Transverse colon (tissue), 4 donors: ENCODE measurements around the gene GBF1. TPM values are rescaled to one million over a fixed set of nuclear protein-coding genes. Genes with fewer than 3 reads are reported as not detected.

Experiments used
- DNase-seq: peaks from one replicate; pipeline ENCODE4 v3.0.0-alpha.2; 2019
- H3K27ac ChIP-seq, 4 donors: fragments of 200-600 bp; sonication (generic); 2 replicates each; pipeline ENCODE4 v1.5.1; 2016 to 2018; ENCODE audit warnings: inconsistent platforms in 4 of 4
- H3K27me3 ChIP-seq: fragments of 200-600 bp; sonication (generic); 2 replicates; pipeline ENCODE4 v1.5.1; 2017; ENCODE audit warnings: inconsistent platforms
- H3K36me3 ChIP-seq, 4 donors: fragments of 200-600 bp; sonication (generic); 2 replicates each; pipeline ENCODE4 v1.5.1; 2017 to 2019; ENCODE audit warnings: inconsistent platforms in 4 of 4
- H3K4me1 ChIP-seq, 4 donors: fragments of 200-600 bp; sonication (generic); 2 replicates each; pipeline ENCODE4 v1.5.1; 2017 to 2020; ENCODE audit warnings: inconsistent platforms in 4 of 4
- H3K4me3 ChIP-seq, 4 donors: fragments of 200-600 bp; sonication (generic); 1 replicate in 1 of 4; 2 replicates in 3 of 4; pipeline versions ENCODE4 v1.5.1 to v1.6.1; 2017 to 2019; ENCODE audit warnings: inconsistent platforms in 4 of 4
- H3K9me3 ChIP-seq, 2 donors: fragments of 200-600 bp; sonication (generic); 2 replicates each; pipeline ENCODE4 v1.5.1; 2017 to 2019; ENCODE audit warnings: inconsistent platforms in 2 of 2
- EP300 ChIP-seq: sonication (generic); formaldehyde crosslinking; IDR thresholded peaks from one replicate; pipeline ENCODE4 v1.6.1; 2017; ENCODE audit warnings: antibody characterized with exemption, low read depth
- POLR2A ChIP-seq: fragments of 450-650 bp; IDR thresholded peaks from one replicate; pipeline ENCODE4 v1.6.1; 2016; ENCODE audit warnings: antibody characterized with exemption, mild to moderate bottlenecking, moderate library complexity
- POLR2AphosphoS5 ChIP-seq, 3 donors: sonication (generic); formaldehyde crosslinking; IDR thresholded peaks; one replicate each; pipeline ENCODE4 v1.6.1; 2016; ENCODE audit warnings: antibody characterized with exemption in 3 of 3
- WGBS, 2 donors: methylation state at CpG; one replicate each; pipeline ENCODE4 v1.1.5; 2018; ENCODE audit warnings: low coverage in 1 of 2; 5-methylcytosine and 5-hydroxymethylcytosine counted together
- in situ Hi-C, 4 donors: fragments of 200-750 bp; cut with MboI; loops; one replicate each; pipeline versions ENCODE4 v1.15.0 to v1.15.1; 2017; ENCODE audit warnings: low sequenced_read_pairs in 3 of 4, low pct_ligation_motif_present in 1 of 4, low pct_unique_long_range_greater_than_20kb in 1 of 4
- intact Hi-C: fragments of 100-400 bp; cut with DNase I; formaldehyde crosslinking; loops from one replicate; pipeline ENCODE4 v1.15.1; 2023; ENCODE audit warnings: low total_unique reads
- total RNA-seq, 4 donors: library from RNA; depleted of rRNA; stranded (reverse); fragments of >200 nt; gene quantifications; one replicate each; pipeline ENCODE4 v1.1.0, GENCODE V29; 2016
- TF ChIP-seq, protein P1 (sequence below), 5 experiments: fragments of 200-600 bp in 3 of 5; fragments of 450-650 bp in 2 of 5; sonication (generic) in 3 of 5; IDR thresholded peaks; 1 replicate in 2 of 5; 2 replicates in 3 of 5; pipeline ENCODE4 v1.5.1; 2016 to 2017; ENCODE audit warnings: antibody characterized with exemption in 5 of 5, inconsistent platforms in 3 of 5, mild to moderate bottlenecking in 2 of 5, moderate library complexity in 1 of 5

GBF1 gene
- total RNA-seq, 4 donors from 2014 or later: 60.5 to 97.6 (median 67.5) TPM

DNA sequence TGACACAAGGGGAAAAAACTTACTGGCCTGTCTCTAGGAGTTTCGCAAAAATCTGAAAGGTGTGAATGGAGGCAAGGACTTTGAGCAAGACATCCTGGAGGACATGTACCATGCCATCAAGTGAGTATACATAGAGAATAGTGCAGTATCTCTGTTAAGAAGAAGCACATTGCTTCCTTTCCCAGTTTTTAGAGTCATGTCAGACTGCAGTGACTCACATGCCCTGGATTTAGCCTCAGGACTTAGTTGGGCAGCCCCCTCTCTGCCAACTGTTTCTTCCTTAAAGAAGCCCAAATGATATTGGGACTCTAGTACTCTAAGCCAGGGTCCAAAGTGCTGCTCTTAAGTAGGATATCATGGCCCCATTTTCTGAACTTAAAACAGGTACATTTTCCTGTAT, 122.1 kb downstream of the GBF1 start:
- in situ Hi-C loops (no loop called here), intact Hi-C loops (no loop called here)
- TF ChIP-seq POLR2A (no peak), EP300 (no peak), POLR2AphosphoS5 (IDR thresholded peaks at IDR 0.05) (no peak)
- TF ChIP-seq, protein P1, sequence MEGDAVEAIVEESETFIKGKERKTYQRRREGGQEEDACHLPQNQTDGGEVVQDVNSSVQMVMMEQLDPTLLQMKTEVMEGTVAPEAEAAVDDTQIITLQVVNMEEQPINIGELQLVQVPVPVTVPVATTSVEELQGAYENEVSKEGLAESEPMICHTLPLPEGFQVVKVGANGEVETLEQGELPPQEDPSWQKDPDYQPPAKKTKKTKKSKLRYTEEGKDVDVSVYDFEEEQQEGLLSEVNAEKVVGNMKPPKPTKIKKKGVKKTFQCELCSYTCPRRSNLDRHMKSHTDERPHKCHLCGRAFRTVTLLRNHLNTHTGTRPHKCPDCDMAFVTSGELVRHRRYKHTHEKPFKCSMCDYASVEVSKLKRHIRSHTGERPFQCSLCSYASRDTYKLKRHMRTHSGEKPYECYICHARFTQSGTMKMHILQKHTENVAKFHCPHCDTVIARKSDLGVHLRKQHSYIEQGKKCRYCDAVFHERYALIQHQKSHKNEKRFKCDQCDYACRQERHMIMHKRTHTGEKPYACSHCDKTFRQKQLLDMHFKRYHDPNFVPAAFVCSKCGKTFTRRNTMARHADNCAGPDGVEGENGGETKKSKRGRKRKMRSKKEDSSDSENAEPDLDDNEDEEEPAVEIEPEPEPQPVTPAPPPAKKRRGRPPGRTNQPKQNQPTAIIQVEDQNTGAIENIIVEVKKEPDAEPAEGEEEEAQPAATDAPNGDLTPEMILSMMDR (IDR thresholded peaks at IDR 0.05): no peak
- DNase-seq: no peak
- WGBS, 2 donors: 100% methylated on average over 1 of the region's 1 CpG; no CpG with 5 or more reads in 1 of the 2 donors
- no peak overlapping the region for H3K27ac ChIP-seq
- H3K9me3 ChIP-seq: no peaks in the 10 kb centered on the region
- H3K4me3 ChIP-seq: no peak overlapping the region
- H3K36me3 ChIP-seq: peaks cover 0 to 97% (median 44%) of the 10 kb centered on the region in 4 donors
- H3K27me3 ChIP-seq: no peaks in the 10 kb centered on the region
- H3K4me1 ChIP-seq: no peaks in the 10 kb centered on the region

DNA sequence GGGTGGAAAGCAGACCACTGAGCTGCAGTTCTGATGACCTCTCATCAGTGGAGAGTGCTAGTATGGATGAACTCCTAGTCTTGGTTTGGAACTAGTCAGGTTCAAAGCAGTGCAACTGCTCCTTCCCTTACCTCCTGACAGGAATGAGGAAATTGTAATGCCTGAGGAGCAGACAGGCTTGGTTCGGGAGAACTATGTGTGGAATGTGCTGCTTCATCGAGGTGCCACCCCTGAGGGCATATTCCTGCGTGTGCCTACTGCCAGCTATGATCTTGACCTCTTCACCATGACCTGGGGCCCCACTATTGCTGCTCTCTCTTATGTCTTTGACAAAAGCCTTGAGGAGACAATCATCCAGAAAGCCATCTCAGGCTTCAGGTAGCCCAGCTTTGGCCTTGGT, 122.7 kb downstream of the GBF1 start:
- Histone ChIP-seq H3K4me1 (no peaks in the 10 kb centered on the region), H3K27ac (no peak overlapping the region), H3K4me3 (no peak overlapping the region), H3K27me3 (no peaks in the 10 kb centered on the region), H3K36me3 (peaks cover 0 to 97% (median 45%) of the 10 kb centered on the region in 4 donors), H3K9me3 (no peaks in the 10 kb centered on the region)
- WGBS, 2 donors: 84% methylated on average over 3 of the region's 3 CpGs; no CpG with 5 or more reads in 1 of the 2 donors
- no peak for DNase-seq
- in situ Hi-C loops (no loop called here), intact Hi-C loops (no loop called here)
- TF ChIP-seq POLR2A: no peak
- TF ChIP-seq POLR2AphosphoS5 (IDR thresholded peaks at IDR 0.05): no peak
- TF ChIP-seq, protein P1 (IDR thresholded peaks at IDR 0.05): no peak
- no peak for TF ChIP-seq EP300

DNA sequence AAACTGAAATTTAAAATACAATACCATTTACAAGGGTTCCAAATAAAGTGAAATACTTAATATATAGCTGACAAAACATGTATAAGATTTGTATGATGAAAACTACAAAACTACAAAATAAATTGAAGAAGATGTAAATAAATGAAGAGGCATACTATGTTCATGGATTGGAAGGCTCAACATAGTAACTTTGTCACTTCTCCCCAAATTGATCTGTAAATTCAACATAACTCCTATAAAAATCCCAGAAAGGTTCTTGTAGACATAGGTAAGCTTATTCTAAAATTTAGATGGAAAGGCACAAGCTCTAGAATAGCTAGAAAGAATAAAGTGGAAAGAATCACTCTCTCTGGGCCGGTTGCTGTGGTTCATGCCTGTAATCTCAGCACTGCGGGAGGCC, 126.0 kb downstream of the GBF1 start:
- H3K27me3 ChIP-seq: no peaks in the 10 kb centered on the region
- TF ChIP-seq EP300 (no peak), POLR2AphosphoS5 (IDR thresholded peaks at IDR 0.05) (no peak), POLR2A (no peak)
- TF ChIP-seq, protein P1 (IDR thresholded peaks at IDR 0.05): no peak
- no peak overlapping the region for H3K27ac ChIP-seq
- WGBS, 2 donors: 98 to 100% methylated on average over 2 of the region's 2 CpGs
- no peak for DNase-seq
- in situ Hi-C loops: no loop called here
- intact Hi-C loops: no loop called here
- no peaks in the 10 kb centered on the region for H3K4me1 ChIP-seq
- H3K4me3 ChIP-seq: no peak overlapping the region
- H3K9me3 ChIP-seq: no peaks in the 10 kb centered on the region
- peaks cover 0 to 91% (median 39%) of the 10 kb centered on the region in 4 donors for H3K36me3 ChIP-seq

DNA sequence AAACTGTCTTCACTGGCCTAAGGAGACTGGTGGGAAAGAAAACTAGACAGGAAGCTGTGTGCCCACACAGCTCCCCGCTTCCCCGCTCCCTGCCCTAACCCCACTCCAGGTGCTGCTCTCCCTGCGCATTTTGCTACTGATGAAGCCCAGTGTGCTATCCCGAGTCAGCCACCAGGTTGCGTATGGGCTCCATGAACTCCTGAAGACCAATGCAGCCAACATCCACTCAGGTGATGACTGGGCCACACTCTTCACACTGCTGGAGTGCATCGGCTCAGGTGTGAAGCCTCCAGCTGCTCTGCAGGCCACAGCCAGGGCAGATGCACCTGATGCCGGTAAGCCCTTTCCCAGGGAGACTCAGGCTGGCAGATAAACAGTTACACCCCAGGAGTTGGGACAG, 129.9 kb downstream of the GBF1 start:
- no peak for DNase-seq
- in situ Hi-C loops: loop anchor here in 1 of 4 donors (25.0 kb wide), 1 partner anchor 212 kb away; no protein-coding TSS in a partner anchor
- TF ChIP-seq EP300 (no peak), POLR2A (no peak), POLR2AphosphoS5 (IDR thresholded peaks at IDR 0.05) (no peak)
- TF ChIP-seq, protein P1 (IDR thresholded peaks at IDR 0.05): no peak
- WGBS, 2 donors: 91 to 97% methylated on average over 5 to 7 of the region's 7 CpGs
- intact Hi-C loops: no loop called here
- H3K27me3 ChIP-seq: no peaks in the 10 kb centered on the region
- no peaks in the 10 kb centered on the region for H3K4me1 ChIP-seq
- no peaks in the 10 kb centered on the region for H3K9me3 ChIP-seq
- peaks cover 0 to 81% (median 39%) of the 10 kb centered on the region in 4 donors for H3K36me3 ChIP-seq
- no peak overlapping the region for H3K27ac ChIP-seq
- H3K4me3 ChIP-seq: no peak overlapping the region
